Adrenal gland (tissue), 12 donors: ENCODE measurements around the gene GPX1. TPM values are rescaled to one million over a fixed set of nuclear protein-coding genes. Genes with fewer than 3 reads are reported as not detected.

Source experiments
- DNase-seq, 7 donors: peaks; one replicate each; pipeline ENCODE4 v3.0.0-alpha.2; 2019 to 2020
- H3K27ac ChIP-seq, 5 donors: fragments of 200-600 bp; sonication (generic) in 4 of 5; 1 replicate in 3 of 5; 2 replicates in 2 of 5; pipeline versions ENCODE4 v1.5.1 to v1.8.0; 2016 to 2020; ENCODE audit warnings: mild to moderate bottlenecking in 1 of 5
- H3K27me3 ChIP-seq: fragments of 200-600 bp; 2 replicates; pipeline ENCODE4 v1.8.0; 2021
- H3K36me3 ChIP-seq, 2 donors: fragments of 200-600 bp; replicated peaks in 1 of 2; 1 replicate in 1 of 2; 2 replicates in 1 of 2; pipeline versions ENCODE4 v1.5.1 to v1.8.0; 2018 to 2022
- H3K4me1 ChIP-seq, 2 donors: fragments of 200-600 bp; replicated peaks in 1 of 2; 1 replicate in 1 of 2; 2 replicates in 1 of 2; pipeline versions ENCODE4 v1.5.1 to v1.8.0; 2018 to 2021
- H3K4me3 ChIP-seq, 4 donors: fragments of 200-600 bp; sonication (generic) in 3 of 4; one replicate each; pipeline ENCODE4 v1.5.1; 2016 to 2018
- H3K9me3 ChIP-seq, 3 donors: fragments of 200-600 bp; sonication (generic) in 1 of 3; replicated peaks in 1 of 3; 1 replicate in 2 of 3; 2 replicates in 1 of 3; pipeline versions ENCODE4 v1.5.1 to v1.8.0; 2016 to 2021
- CTCF ChIP-seq, 6 experiments: fragments of 450-650 bp in 4 of 6; fragments of 200-600 bp in 2 of 6; sonication (generic) in 1 of 6; IDR thresholded peaks; 1 replicate in 5 of 6; 2 replicates in 1 of 6; pipeline versions ENCODE4 v1.5.1 to v1.8.0; 2016 to 2021; ENCODE audit warnings: antibody characterized with exemption in 6 of 6, mild to moderate bottlenecking in 2 of 6, moderate library complexity in 1 of 6
- POLR2A ChIP-seq, 2 donors: fragments of 450-650 bp; IDR thresholded peaks; one replicate each; pipeline ENCODE4 v1.6.1; 2017; ENCODE audit warnings: antibody characterized with exemption in 2 of 2, mild to moderate bottlenecking in 2 of 2, moderate library complexity in 1 of 2
- WGBS, 4 donors: extraction: QIAGEN DNeasy Blood & Tissue Kit in 2 of 4; methylation state at CpG; one replicate each; pipeline versions ENCODE4 v1.1.5 to v1.1.7; 2013 to 2017; 5-methylcytosine and 5-hydroxymethylcytosine counted together
- intact Hi-C, 2 donors: fragments of 100-400 bp; cut with DNase I; formaldehyde crosslinking; loops; one replicate each; pipeline versions ENCODE4 v1.14.1 to v1.15.0; 2022 to 2023
- polyA plus RNA-seq, 3 donors: library from polyadenylated mRNA; stranded (reverse); fragments of 200-250 nt in 2 of 3; fragments of 350-450 nt in 1 of 3; fragmentation: Illumina TruSeq in 1 of 3; extraction: RNeasy Lipid Tissue Mini Kit (QIAGEN cat#74804) in 1 of 3; gene quantifications; one replicate each; pipeline ENCODE4 v1.2.3, GENCODE V29; 2013 to 2014
- total RNA-seq, 9 donors: library from RNA; depleted of rRNA in 4 of 9; stranded (reverse); fragments of >200 nt in 4 of 9; fragments of 120-200 nt in 1 of 9; fragmentation: NEBNext Ultra II Directional in 1 of 9; extraction: Animal tissue kit (Norgen Biotek cat#: 25700) in 1 of 9; gene quantifications; one replicate each; pipeline versions ENCODE4 v1.1.0 to v1.2.4, GENCODE V29; 2013 to 2023
- donor health status: healthy with polysubstance abuse.
- donor health status: Bipolar disorder and iron deficiency.
- donor health status: DM: yes; HTN: yes; CAD: no.
- donor health status: DM: no; HTN: no; CAD: no.
- donor health status: DM: no; HTN: no; CAD: no.
- donor health status: DM: yes; HTN: yes; CAD: no.

The GPX1 gene
- total and polyA plus RNA-seq, 12 donors = 60.3 to 1,200 (median 517) TPM

- H3K27ac ChIP-seq = no peak overlapping the region
- 88 to 93% (median 91%) methylated on average over 1 of the region's 1 CpG for WGBS, 4 donors
- no peaks in the 10 kb centered on the region for H3K36me3 ChIP-seq
- H3K9me3 ChIP-seq = no peaks in the 10 kb centered on the region
- peaks cover 4 to 46% of the 10 kb centered on the region in 2 donors for H3K4me1 ChIP-seq
- no peak overlapping the region for H3K4me3 ChIP-seq
- intact Hi-C loops = no loop called here
- H3K27me3 ChIP-seq = no peaks in the 10 kb centered on the region
- TF ChIP-seq POLR2A (IDR thresholded peaks at IDR 0.05) (no peak), CTCF (IDR thresholded peaks at IDR 0.05) (no peak)
- no peak for DNase-seq
Observed at GRCh38 chr3:49385617-49386016, 27.5 kb upstream of the GPX1 start.

- intact Hi-C loops = no loop called here
- Histone ChIP-seq H3K27ac (peak overlapping the region in 1 of 5 donors; percentile 7), H3K4me1 (peaks cover 4 to 49% of the 10 kb centered on the region in 2 donors), H3K36me3 (no peaks in the 10 kb centered on the region), H3K27me3 (no peaks in the 10 kb centered on the region), H3K4me3 (no peak overlapping the region), H3K9me3 (no peaks in the 10 kb centered on the region)
- TF ChIP-seq POLR2A (IDR thresholded peaks at IDR 0.05) (no peak), CTCF (IDR thresholded peaks at IDR 0.05) (no peak)
- no peak for DNase-seq
- WGBS, 4 donors = 56 to 58% (median 57%) methylated on average over 5 of the region's 5 CpGs
Observed at GRCh38 chr3:49383387-49383786, 25.2 kb upstream of the GPX1 start.

- DNase-seq = peak in 1 of 7 donors; percentile 41
- Histone ChIP-seq H3K4me3 (no peak overlapping the region), H3K27me3 (no peaks in the 10 kb centered on the region), H3K27ac (no peak overlapping the region), H3K9me3 (no peaks in the 10 kb centered on the region), H3K36me3 (peaks cover 0 to 21% of the 10 kb centered on the region in 2 donors), H3K4me1 (peaks cover 0 to 23% of the 10 kb centered on the region in 2 donors)
- intact Hi-C loops = no loop called here
- TF ChIP-seq CTCF (IDR thresholded peaks at IDR 0.05) (no peak), POLR2A (IDR thresholded peaks at IDR 0.05) (no peak)
- WGBS, 4 donors = 81 to 85% (median 82%) methylated on average over 11 of the region's 11 CpGs
Observed at GRCh38 chr3:49378249-49378895, 20.2 kb upstream of the GPX1 start.

- TF ChIP-seq POLR2A (IDR thresholded peaks at IDR 0.05) = no peak
- no peak for TF ChIP-seq CTCF (IDR thresholded peaks at IDR 0.05)
- DNase-seq = no peak
- Histone ChIP-seq H3K4me3 (no peak overlapping the region), H3K4me1 (peaks cover 0 to 22% of the 10 kb centered on the region in 2 donors), H3K27ac (peak overlapping the region in 1 of 5 donors; percentile 27), H3K36me3 (peaks cover 0 to 30% of the 10 kb centered on the region in 2 donors), H3K9me3 (no peaks in the 10 kb centered on the region), H3K27me3 (no peaks in the 10 kb centered on the region)
- intact Hi-C loops = no loop called here
- 85 to 100% (median 88%) methylated on average over 1 of the region's 1 CpG for WGBS, 4 donors
Observed at GRCh38 chr3:49377483-49377882, 19.3 kb upstream of the GPX1 start.
